CD14-positive monocyte (primary cell): ENCODE measurements around the gene PSD. TPM values are rescaled to one million over a fixed set of nuclear protein-coding genes. Genes with fewer than 3 reads are reported as not detected.

Source experiments
- DNase-seq, 3 donors: peaks; one replicate each; pipeline ENCODE4 v3.0.0-alpha.2; 2011 to 2022
- H2AFZ ChIP-seq: 2 replicates; pipeline ENCODE4 v1.6.0; 2012; ENCODE audit warnings: mild to moderate bottlenecking, low read depth, low read length, inconsistent platforms; ENCODE audit not compliant: insufficient read depth, poor library complexity, severe bottlenecking
- H3K27ac ChIP-seq, 2 donors: 1 replicate in 1 of 2; 2 replicates in 1 of 2; pipeline ENCODE4 v1.5.1; 2012 to 2013; ENCODE audit warnings: low read length in 2 of 2, control low read depth in 1 of 2, inconsistent platforms in 1 of 2, low read depth in 1 of 2, mild to moderate bottlenecking in 1 of 2
- H3K27me3 ChIP-seq, 2 donors: one replicate each; pipeline versions ENCODE4 v1.6.0 to v1.6.1; 2011 to 2013; ENCODE audit warnings: low read length in 2 of 2; ENCODE audit not compliant: control insufficient read depth in 2 of 2, insufficient read depth in 2 of 2
- H3K36me3 ChIP-seq, 2 donors: replicated peaks in 1 of 2; 1 replicate in 1 of 2; 2 replicates in 1 of 2; pipeline versions ENCODE4 v1.5.1 to v1.6.1; 2012 to 2013; ENCODE audit warnings: low read length in 2 of 2, control low read depth in 1 of 2, inconsistent platforms in 1 of 2, mild to moderate bottlenecking in 1 of 2; ENCODE audit not compliant: insufficient read depth in 2 of 2, control insufficient read depth in 1 of 2
- H3K4me1 ChIP-seq, 2 donors: 1 replicate in 1 of 2; 2 replicates in 1 of 2; pipeline versions ENCODE4 v1.5.1 to v1.6.1; 2012 to 2013; ENCODE audit warnings: low read length in 2 of 2, control low read depth in 1 of 2, inconsistent platforms in 1 of 2, mild to moderate bottlenecking in 1 of 2, moderate library complexity in 1 of 2; ENCODE audit not compliant: insufficient read depth in 2 of 2, control insufficient read depth in 1 of 2
- H3K4me2 ChIP-seq: replicated peaks from 2 replicates; pipeline ENCODE3; 2012; ENCODE audit warnings: low read length, moderate library complexity, mild to moderate bottlenecking; ENCODE audit not compliant: poor library complexity, severe bottlenecking; ENCODE audit errors: extremely low read depth
- H3K4me3 ChIP-seq, 3 experiments: fragments of 200-600 bp in 1 of 3; sonication (generic) in 1 of 3; replicated peaks in 1 of 3; 1 replicate in 2 of 3; 2 replicates in 1 of 3; pipeline ENCODE4 v1.5.1; 2011 to 2013; ENCODE audit warnings: low read length in 3 of 3, mild to moderate bottlenecking in 3 of 3, control low read depth in 2 of 3, low read depth in 2 of 3, inconsistent platforms in 1 of 3, moderate library complexity in 1 of 3
- H3K79me2 ChIP-seq: 2 replicates; pipeline ENCODE4 v1.6.0; 2012; ENCODE audit warnings: mild to moderate bottlenecking, control low read depth, inconsistent platforms, low read length, moderate library complexity; ENCODE audit not compliant: insufficient read depth
- H3K9ac ChIP-seq: 2 replicates; pipeline ENCODE4 v1.6.0; 2017; ENCODE audit warnings: low read length, mild to moderate bottlenecking; ENCODE audit not compliant: insufficient read depth, poor library complexity, severe bottlenecking
- H3K9me3 ChIP-seq, 2 donors: replicated peaks in 1 of 2; 1 replicate in 1 of 2; 2 replicates in 1 of 2; pipeline versions ENCODE4 v1.5.1 to v1.6.1; 2012 to 2013; ENCODE audit warnings: low read length in 2 of 2, control low read depth in 1 of 2; ENCODE audit not compliant: control insufficient read depth in 1 of 2, insufficient read depth in 1 of 2
- H4K20me1 ChIP-seq: 2 replicates; pipeline ENCODE4 v1.6.0; 2012; ENCODE audit warnings: mild to moderate bottlenecking, low read length, control low read depth, moderate library complexity; ENCODE audit not compliant: insufficient read depth
- H3K27ac Mint-ChIP-seq, 7 donors: one replicate each; pipeline ENCODE4 v1.8.0; 2020; ENCODE audit warnings: mild to moderate bottlenecking in 7 of 7, mixed read lengths in 7 of 7, moderate library complexity in 6 of 7, inconsistent platforms in 2 of 7
- H3K27me3 Mint-ChIP-seq, 3 donors: one replicate each; pipeline ENCODE4 v1.8.0; 2021 to 2022; ENCODE audit warnings: low read depth in 3 of 3, mild to moderate bottlenecking in 3 of 3, mixed read lengths in 3 of 3, moderate library complexity in 3 of 3, inconsistent platforms in 1 of 3
- H3K36me3 Mint-ChIP-seq, 2 donors: one replicate each; pipeline ENCODE4 v1.8.0; 2020; ENCODE audit warnings: mixed read lengths in 2 of 2, inconsistent platforms in 1 of 2, mild to moderate bottlenecking in 1 of 2
- H3K4me1 Mint-ChIP-seq: one replicate; pipeline ENCODE4 v1.8.0; 2020; ENCODE audit warnings: mild to moderate bottlenecking, mixed read lengths
- H3K4me3 Mint-ChIP-seq, 2 donors: one replicate each; pipeline ENCODE4 v1.8.0; 2020; ENCODE audit warnings: mild to moderate bottlenecking in 2 of 2, mixed read lengths in 2 of 2, moderate library complexity in 1 of 2
- H3K9me3 Mint-ChIP-seq, 7 donors: one replicate each; pipeline ENCODE4 v1.8.0; 2020 to 2022; ENCODE audit warnings: mixed read lengths in 7 of 7, mild to moderate bottlenecking in 6 of 7, moderate library complexity in 6 of 7, inconsistent platforms in 2 of 7
- CTCF ChIP-seq: fragments of 200-600 bp; IDR thresholded peaks from one replicate; pipeline ENCODE4 v1.8.0; 2022; ENCODE audit warnings: antibody characterized with exemption, mild to moderate bottlenecking
- WGBS: methylation state at CpG from one replicate; pipeline ENCODE4 v1.1.5; 2013; ENCODE audit warnings: missing lambda C conversion rate; ENCODE audit not compliant: insufficient coverage; 5-methylcytosine and 5-hydroxymethylcytosine counted together
- intact Hi-C, 2 donors: fragments of 100-400 bp; cut with micrococcal nuclease; formaldehyde crosslinking; loops; one replicate each; pipeline versions ENCODE4 v1.15.0 to v1.15.1; 2023
- polyA plus RNA-seq, 3 donors: library from polyadenylated mRNA; depleted of rRNA in 1 of 3; unstranded in 2 of 3; stranded (reverse) in 1 of 3; fragments of 300-500 nt in 2 of 3; fragments of >200 nt in 1 of 3; fragmentation: Illumina TruSeq in 2 of 3; gene quantifications; 1 replicate in 2 of 3; 2 replicates in 1 of 3; pipeline ENCODE4 v1.2.3, GENCODE V29; 2012 to 2021

The PSD gene
- polyA plus RNA-seq, 3 donors = 0.27 to 1.5 (median 1.1) TPM

DNA sequence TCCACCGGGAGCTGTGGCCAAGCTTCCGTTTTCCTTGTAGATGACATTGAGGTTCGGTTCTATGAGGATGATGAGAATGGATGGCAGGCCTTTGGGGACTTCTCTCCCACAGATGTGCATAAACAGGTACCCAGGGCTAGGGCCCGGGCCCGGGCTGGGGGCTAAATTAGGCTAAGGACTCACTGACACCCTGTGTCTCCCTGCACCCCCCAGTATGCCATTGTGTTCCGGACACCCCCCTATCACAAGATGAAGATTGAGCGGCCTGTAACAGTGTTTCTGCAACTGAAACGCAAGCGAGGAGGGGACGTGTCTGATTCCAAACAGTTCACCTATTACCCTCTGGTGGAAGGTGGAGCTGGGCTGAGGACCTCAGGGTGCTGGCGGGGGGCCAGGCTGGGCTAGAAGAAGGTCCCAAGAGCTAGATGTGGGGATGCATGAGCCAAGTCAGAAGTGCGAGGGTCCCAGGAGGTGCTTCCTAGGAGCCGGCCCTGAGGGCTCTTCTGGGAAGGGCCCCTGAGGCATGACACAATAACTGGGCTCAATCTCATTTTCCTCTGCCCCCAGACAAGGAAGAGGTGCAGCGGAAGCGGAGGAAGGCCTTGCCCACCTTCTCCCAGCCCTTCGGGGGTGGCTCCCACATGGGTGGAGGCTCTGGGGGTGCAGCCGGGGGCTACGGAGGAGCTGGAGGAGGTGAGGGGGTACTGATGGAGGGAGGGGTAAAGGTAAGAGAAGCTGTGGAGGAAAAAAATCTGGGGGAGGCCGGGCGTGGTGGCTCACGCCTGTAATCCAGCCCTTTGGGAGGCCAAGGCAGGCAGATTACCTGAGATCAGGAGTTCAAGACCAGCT is 20.2 kb downstream of the PSD start:
- peaks cover 31 to 45% of the 10 kb centered on the region in 2 donors for H3K4me1 ChIP-seq
- 97% methylated on average over 10 of the region's 21 CpGs for WGBS
- peak overlapping the region in 1 of 3 experiments; percentile 68 for H3K4me3 ChIP-seq
- peaks cover 49 to 54% of the 10 kb centered on the region in 2 donors for H3K36me3 ChIP-seq
- H3K4me2 ChIP-seq = peak overlapping the region; percentile 69
- no peaks in the 10 kb centered on the region for H3K9me3 ChIP-seq
- no peaks in the 10 kb centered on the region for H3K9me3 Mint-ChIP-seq
- peaks cover 69% of the 10 kb centered on the region for H4K20me1 ChIP-seq
- H2AFZ ChIP-seq = no peak overlapping the region
- peaks cover 32% of the 10 kb centered on the region for H3K4me1 Mint-ChIP-seq
- H3K27ac ChIP-seq = peak overlapping the region; percentile 50 to 71
- H3K4me3 Mint-ChIP-seq = peak overlapping the region; percentile 48 to 50
- no peaks in the 10 kb centered on the region for H3K27me3 ChIP-seq
- peak overlapping the region; percentile 32 to 88 (median 75) for H3K27ac Mint-ChIP-seq
- DNase-seq = peak in 1 of 3 donors; percentile 12
- H3K27me3 Mint-ChIP-seq = peaks cover 0 to 4% (median 0%) of the 10 kb centered on the region in 3 donors
- H3K9ac ChIP-seq = peak overlapping the region; percentile 54
- peaks cover 19% of the 10 kb centered on the region for H3K79me2 ChIP-seq
- TF ChIP-seq CTCF = no peak
- intact Hi-C loops = loop anchor here (10.0 kb wide), 2 partner anchors 76 to 186 kb away; no protein-coding TSS in a partner anchor
- H3K36me3 Mint-ChIP-seq = peaks cover 55 to 63% of the 10 kb centered on the region in 2 donors

DNA sequence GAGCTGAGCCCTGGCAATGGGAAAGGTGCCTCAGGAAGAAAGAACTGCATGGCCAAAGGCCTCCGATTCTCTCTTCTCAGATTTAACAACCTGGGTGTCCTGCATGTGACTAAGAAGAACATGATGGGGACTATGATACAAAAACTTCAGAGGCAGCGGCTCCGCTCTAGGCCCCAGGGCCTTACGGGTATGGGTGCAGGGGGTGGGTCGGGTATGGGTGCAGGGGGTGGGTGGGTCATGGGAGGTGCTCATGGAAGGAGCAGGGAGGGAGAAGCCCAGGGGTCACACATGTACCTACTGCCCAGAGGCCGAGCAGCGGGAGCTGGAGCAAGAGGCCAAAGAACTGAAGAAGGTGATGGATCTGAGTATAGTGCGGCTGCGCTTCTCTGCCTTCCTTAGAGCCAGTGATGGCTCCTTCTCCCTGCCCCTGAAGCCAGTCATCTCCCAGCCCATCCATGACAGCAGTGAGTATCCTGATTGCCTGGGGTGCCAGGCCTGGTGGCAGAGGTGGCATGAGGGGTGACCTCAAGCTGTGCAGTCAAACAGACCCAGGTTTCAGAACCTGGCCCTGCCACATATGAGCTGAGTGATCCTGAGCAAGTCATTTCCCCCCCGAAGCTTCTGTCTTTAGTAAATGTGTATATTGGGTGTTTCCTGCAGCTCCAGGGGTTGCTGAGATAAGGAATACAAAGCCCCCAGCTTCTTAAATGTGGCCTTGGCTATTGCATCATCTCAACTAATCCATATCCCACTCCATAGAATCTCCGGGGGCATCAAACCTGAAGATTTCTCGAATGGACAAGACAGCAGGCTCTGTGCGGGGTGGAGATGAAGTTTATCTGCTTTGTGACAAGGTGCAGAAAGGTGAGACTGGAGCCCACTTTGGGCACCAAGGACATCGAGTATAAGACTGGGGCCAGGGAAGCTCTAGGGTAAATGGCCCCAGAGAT is 21.1 kb downstream of the PSD start:
- no peaks in the 10 kb centered on the region for H3K9me3 Mint-ChIP-seq
- H3K4me1 ChIP-seq = peaks cover 33 to 48% of the 10 kb centered on the region in 2 donors
- peaks cover 53 to 63% of the 10 kb centered on the region in 2 donors for H3K36me3 Mint-ChIP-seq
- H3K9me3 ChIP-seq = no peaks in the 10 kb centered on the region
- H3K27me3 ChIP-seq = peaks cover 0 to 6% of the 10 kb centered on the region in 2 donors
- no peak overlapping the region for H2AFZ ChIP-seq
- H3K36me3 ChIP-seq = peaks cover 49 to 53% of the 10 kb centered on the region in 2 donors
- peaks cover 19% of the 10 kb centered on the region for H3K79me2 ChIP-seq
- peaks cover 39% of the 10 kb centered on the region for H3K4me1 Mint-ChIP-seq
- WGBS = 97% methylated on average over 7 of the region's 14 CpGs
- H3K27me3 Mint-ChIP-seq = peaks cover 0 to 7% (median 6%) of the 10 kb centered on the region in 3 donors
- H3K27ac ChIP-seq = no peak overlapping the region
- intact Hi-C loops = loop anchor here (10.0 kb wide), 2 partner anchors 77 to 187 kb away; no protein-coding TSS in a partner anchor
- peak overlapping the region in 4 of 7 donors; percentile 3 to 99 (median 82) for H3K27ac Mint-ChIP-seq
- H3K4me3 ChIP-seq = no peak overlapping the region
- peak in 1 of 3 donors; percentile 13 for DNase-seq
- peaks cover 65% of the 10 kb centered on the region for H4K20me1 ChIP-seq
- TF ChIP-seq CTCF = no peak
- peak overlapping the region; percentile 91 to 95 for H3K4me3 Mint-ChIP-seq
- no peak overlapping the region for H3K9ac ChIP-seq
- H3K4me2 ChIP-seq = peak overlapping the region; percentile 78
